Measurements from ENCODE around the gene KSR2. TPM values are rescaled to one million over a fixed set of nuclear protein-coding genes. Genes with fewer than 3 reads are reported as not detected.
A peak's percentile ranks its signal among the peaks of the same experiment; 100 is the strongest.

The KSR2 gene
- total RNA-seq, 2 donors from 2014 or later = 0.66 to 1.0 TPM

DNA sequence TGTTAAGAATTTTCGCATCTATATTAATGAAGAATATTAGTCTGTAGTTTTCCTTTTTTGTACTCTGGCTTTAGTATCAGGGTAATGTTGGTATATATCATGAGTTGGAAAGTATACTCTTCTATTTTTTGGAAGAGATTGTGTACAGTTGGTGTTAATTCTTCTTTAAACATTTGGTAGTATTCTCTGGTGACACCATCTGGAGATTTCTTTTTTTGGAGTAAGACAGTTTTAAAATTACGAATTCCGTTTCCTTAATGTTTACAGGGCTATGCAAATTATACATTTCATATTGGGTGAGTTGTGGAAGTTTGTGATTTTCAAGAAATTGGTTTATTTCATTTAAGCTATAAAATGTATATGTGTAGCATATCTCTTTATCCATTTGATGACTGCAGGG is 423.6 kb downstream of the KSR2 start:
- DNase-seq (no peak), ATAC-seq (no peak)
- Histone ChIP-seq H3K36me3 (replicated peaks in 1 of 2; ENCODE audit: insufficient read depth in 1 of 2, low read depth in 2 of 2) (no peaks in the 10 kb centered on the region), H3K4me1 (no peaks in the 10 kb centered on the region), H3K27ac (no peak overlapping the region), H3K9me3 (no peaks in the 10 kb centered on the region), H3K27me3 (no peaks in the 10 kb centered on the region), H3K4me3 (no peak overlapping the region)
- TF ChIP-seq, protein P1, sequence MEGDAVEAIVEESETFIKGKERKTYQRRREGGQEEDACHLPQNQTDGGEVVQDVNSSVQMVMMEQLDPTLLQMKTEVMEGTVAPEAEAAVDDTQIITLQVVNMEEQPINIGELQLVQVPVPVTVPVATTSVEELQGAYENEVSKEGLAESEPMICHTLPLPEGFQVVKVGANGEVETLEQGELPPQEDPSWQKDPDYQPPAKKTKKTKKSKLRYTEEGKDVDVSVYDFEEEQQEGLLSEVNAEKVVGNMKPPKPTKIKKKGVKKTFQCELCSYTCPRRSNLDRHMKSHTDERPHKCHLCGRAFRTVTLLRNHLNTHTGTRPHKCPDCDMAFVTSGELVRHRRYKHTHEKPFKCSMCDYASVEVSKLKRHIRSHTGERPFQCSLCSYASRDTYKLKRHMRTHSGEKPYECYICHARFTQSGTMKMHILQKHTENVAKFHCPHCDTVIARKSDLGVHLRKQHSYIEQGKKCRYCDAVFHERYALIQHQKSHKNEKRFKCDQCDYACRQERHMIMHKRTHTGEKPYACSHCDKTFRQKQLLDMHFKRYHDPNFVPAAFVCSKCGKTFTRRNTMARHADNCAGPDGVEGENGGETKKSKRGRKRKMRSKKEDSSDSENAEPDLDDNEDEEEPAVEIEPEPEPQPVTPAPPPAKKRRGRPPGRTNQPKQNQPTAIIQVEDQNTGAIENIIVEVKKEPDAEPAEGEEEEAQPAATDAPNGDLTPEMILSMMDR (IDR thresholded peaks at IDR 0.05) = no peak
- no peak for TF ChIP-seq POLR2A (IDR thresholded peaks at IDR 0.05)
- WGBS, 2 donors = 87 to 93% methylated on average over 3 of the region's 3 CpGs
- intact Hi-C loops (cut with DNase I) = no loop called here

DNA sequence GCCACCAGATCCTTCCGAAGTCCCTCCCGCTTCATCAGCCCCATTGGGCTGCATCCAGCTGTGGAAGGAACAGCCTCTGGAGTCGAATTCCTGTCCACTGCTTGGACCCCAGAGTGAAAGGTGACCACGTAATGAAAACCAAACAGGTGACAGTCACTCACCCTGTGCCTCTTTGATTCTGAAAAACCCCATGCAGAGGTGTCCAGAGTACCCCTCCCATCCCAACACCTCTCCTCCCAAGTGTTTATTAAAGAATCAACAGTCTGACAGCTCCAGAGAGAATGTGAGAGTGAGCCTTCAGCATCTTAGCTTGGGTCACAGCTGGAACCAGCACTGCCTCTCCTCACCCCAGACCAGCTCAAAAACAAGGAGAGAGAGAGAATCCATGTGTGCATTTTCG is 428.8 kb downstream of the KSR2 start:
- H3K9me3 ChIP-seq = no peaks in the 10 kb centered on the region
- no peaks in the 10 kb centered on the region for H3K36me3 ChIP-seq (replicated peaks in 1 of 2; ENCODE audit: insufficient read depth in 1 of 2, low read depth in 2 of 2)
- H3K4me3 ChIP-seq = no peak overlapping the region
- ATAC-seq (no peak), DNase-seq (no peak)
- H3K27me3 ChIP-seq = no peaks in the 10 kb centered on the region
- H3K4me1 ChIP-seq = no peaks in the 10 kb centered on the region
- no peak overlapping the region for H3K27ac ChIP-seq
- 73 to 89% methylated on average over 3 to 5 of the region's 5 CpGs for WGBS, 2 donors
- TF ChIP-seq POLR2A (IDR thresholded peaks at IDR 0.05) = no peak
- TF ChIP-seq, protein P1 (IDR thresholded peaks at IDR 0.05) = no peak
- intact Hi-C loops (cut with DNase I) = no loop called here

DNA sequence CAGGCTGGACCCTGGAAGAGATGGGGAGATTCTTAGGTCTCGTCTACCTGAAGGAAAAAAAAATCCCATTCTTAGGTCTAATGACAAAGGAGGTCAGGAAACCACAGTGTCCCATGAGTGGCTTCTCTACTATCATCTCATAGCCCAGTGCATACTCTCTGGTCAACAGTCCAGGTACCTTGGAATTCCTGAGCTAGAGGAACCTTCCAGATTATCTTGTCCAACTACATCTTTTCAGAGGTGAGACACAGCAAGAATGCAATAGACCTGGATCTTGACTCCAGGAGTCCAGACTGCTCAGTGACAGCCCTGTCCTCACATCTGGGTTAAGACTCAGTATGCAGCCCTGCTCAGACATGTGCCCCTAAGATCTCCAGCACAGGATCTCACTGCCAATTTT is 429.9 kb downstream of the KSR2 start:
- Histone ChIP-seq H3K27me3 (no peaks in the 10 kb centered on the region), H3K4me3 (no peak overlapping the region), H3K36me3 (replicated peaks in 1 of 2; ENCODE audit: insufficient read depth in 1 of 2, low read depth in 2 of 2) (no peaks in the 10 kb centered on the region), H3K27ac (no peak overlapping the region), H3K9me3 (no peaks in the 10 kb centered on the region), H3K4me1 (no peaks in the 10 kb centered on the region)
- WGBS, 2 donors = 79 to 80% methylated on average over 1 of the region's 1 CpG
- no peak for DNase-seq
- intact Hi-C loops (cut with DNase I) = no loop called here
- no peak for TF ChIP-seq POLR2A (IDR thresholded peaks at IDR 0.05)
- TF ChIP-seq, protein P1 (IDR thresholded peaks at IDR 0.05) = no peak
- no peak for ATAC-seq

DNA sequence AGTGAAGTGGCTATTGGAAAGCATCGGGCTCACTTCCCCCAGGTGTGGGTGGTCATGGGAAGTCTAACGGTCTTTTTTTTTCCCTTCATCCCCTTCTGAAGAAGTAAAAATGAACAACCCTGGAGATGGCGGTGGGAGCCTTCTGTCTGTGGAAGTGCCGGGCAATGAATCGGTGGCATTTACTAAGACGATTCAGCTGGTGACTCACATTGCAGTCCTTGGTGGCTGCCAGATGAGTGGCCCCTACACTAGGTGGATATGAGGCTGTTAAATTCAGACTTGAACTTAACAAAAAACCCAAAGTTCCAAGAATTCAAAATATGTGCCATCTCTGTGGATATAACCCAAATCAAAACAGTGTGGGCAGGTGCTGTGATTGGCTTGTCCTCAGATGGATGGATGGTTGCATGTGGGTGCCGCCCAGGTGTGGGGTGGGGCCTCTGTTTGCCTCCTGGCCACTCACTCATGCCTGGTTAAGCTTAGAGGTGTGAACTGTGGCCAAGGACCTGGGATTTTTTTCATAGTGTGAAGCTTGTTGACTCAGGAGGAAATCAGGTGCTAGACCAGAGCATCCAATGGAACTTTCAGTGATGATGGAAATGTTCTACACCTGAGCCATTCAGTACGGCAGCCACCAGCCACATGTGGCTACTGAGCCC is 430.6 kb downstream of the KSR2 start:
- no peak for ATAC-seq
- Histone ChIP-seq H3K27ac (no peak overlapping the region), H3K4me1 (peaks cover 8% of the 10 kb centered on the region), H3K4me3 (no peak overlapping the region), H3K9me3 (no peaks in the 10 kb centered on the region), H3K36me3 (replicated peaks in 1 of 2; ENCODE audit: insufficient read depth in 1 of 2, low read depth in 2 of 2) (no peaks in the 10 kb centered on the region), H3K27me3 (no peaks in the 10 kb centered on the region)
- TF ChIP-seq POLR2A (IDR thresholded peaks at IDR 0.05) = no peak
- TF ChIP-seq, protein P1 (IDR thresholded peaks at IDR 0.05) = no peak
- DNase-seq = no peak
- WGBS, 2 donors = 93 to 94% methylated on average over 8 of the region's 8 CpGs
- intact Hi-C loops (cut with DNase I) = no loop called here

DNA sequence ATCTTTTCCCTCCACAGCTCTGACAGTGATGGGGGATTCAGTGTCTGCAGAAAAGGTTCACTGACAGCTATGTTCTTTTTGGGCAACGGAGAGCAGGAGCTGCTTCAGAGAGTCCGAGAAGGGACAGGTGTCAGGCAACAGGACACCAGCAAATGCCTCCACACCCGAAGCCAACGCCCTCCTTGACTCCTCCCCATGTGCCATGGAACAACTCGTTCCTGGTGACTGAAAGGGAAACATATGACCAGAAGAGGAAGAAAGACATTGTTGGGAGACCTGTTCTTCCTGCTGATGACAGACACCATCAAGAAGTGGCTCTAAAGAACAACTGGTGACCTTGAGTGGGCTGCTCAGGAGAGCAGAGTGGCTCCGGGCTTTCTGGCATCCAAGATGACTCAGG is 435.1 kb downstream of the KSR2 start:
- Histone ChIP-seq H3K27me3 (no peaks in the 10 kb centered on the region), H3K36me3 (replicated peaks in 1 of 2; ENCODE audit: insufficient read depth in 1 of 2, low read depth in 2 of 2) (no peaks in the 10 kb centered on the region), H3K9me3 (no peaks in the 10 kb centered on the region), H3K27ac (no peak overlapping the region), H3K4me3 (no peak overlapping the region), H3K4me1 (peaks cover 8% of the 10 kb centered on the region)
- TF ChIP-seq, protein P1 (IDR thresholded peaks at IDR 0.05) = no peak
- TF ChIP-seq POLR2A (IDR thresholded peaks at IDR 0.05) = no peak
- intact Hi-C loops (cut with DNase I) = no loop called here
- DNase-seq (peak in 1 of 4 donors; percentile 12), ATAC-seq (peak; percentile 30)
- WGBS, 2 donors = 49 to 66% methylated on average over 6 of the region's 6 CpGs
